ENCODE measurements around the gene UBA6.

UBA6 gene

GRCh38 chr4:67632492-67632891, 68.5 kb downstream of the UBA6 start:
- H3K27ac ChIP-seq: no peak overlapping the region
- H3K4me1 ChIP-seq (ENCODE audit: low read depth, poor library complexity, severe bottlenecking): no peaks in the 10 kb centered on the region
- H2AFZ ChIP-seq (ENCODE audit: low read depth): no peak overlapping the region
- H3K4me2 ChIP-seq: no peak overlapping the region
- H3K36me3 ChIP-seq (ENCODE audit: insufficient read depth): peaks cover 7% of the 10 kb centered on the region; the same call in 1 of the 2 replicates
- H3K4me3 ChIP-seq (IDR thresholded peaks at IDR 0.05; ENCODE audit: insufficient read depth, low read depth, low read length): no peak overlapping the region
- no peaks in the 10 kb centered on the region for H3K27me3 ChIP-seq (ENCODE audit: insufficient read depth, low read depth)
- no peak for TF ChIP-seq CTCF (conservative IDR thresholded peaks at IDR 0.05; ENCODE audit: low read depth, low read length)
- no peaks in the 10 kb centered on the region for H3K79me2 ChIP-seq (ENCODE audit: insufficient read depth, low read depth)
- H3K9ac ChIP-seq: no peak overlapping the region
- H4K20me1 ChIP-seq (ENCODE audit: insufficient read depth): no peaks in the 10 kb centered on the region

GRCh38 chr4:67624939-67625338, 76.0 kb downstream of the UBA6 start:
- H3K27me3 ChIP-seq (ENCODE audit: insufficient read depth, low read depth): no peaks in the 10 kb centered on the region
- no peaks in the 10 kb centered on the region for H3K36me3 ChIP-seq (ENCODE audit: insufficient read depth)
- no peak overlapping the region for H3K4me2 ChIP-seq
- H3K27ac ChIP-seq: no peak overlapping the region
- TF ChIP-seq CTCF (conservative IDR thresholded peaks at IDR 0.05; ENCODE audit: low read depth, low read length): no peak
- no peak overlapping the region for H2AFZ ChIP-seq (ENCODE audit: low read depth)
- no peaks in the 10 kb centered on the region for H4K20me1 ChIP-seq (ENCODE audit: insufficient read depth)
- no peaks in the 10 kb centered on the region for H3K4me1 ChIP-seq (ENCODE audit: low read depth, poor library complexity, severe bottlenecking)
- no peaks in the 10 kb centered on the region for H3K79me2 ChIP-seq (ENCODE audit: insufficient read depth, low read depth)
- no peak overlapping the region for H3K9ac ChIP-seq
- H3K4me3 ChIP-seq (IDR thresholded peaks at IDR 0.05; ENCODE audit: insufficient read depth, low read depth, low read length): no peak overlapping the region

- Histone ChIP-seq H3K4me2 (no peak overlapping the region), H3K4me3 (IDR thresholded peaks at IDR 0.05; ENCODE audit: insufficient read depth, low read depth, low read length) (no peak overlapping the region), H3K79me2 (ENCODE audit: insufficient read depth, low read depth) (no peaks in the 10 kb centered on the region), H3K27me3 (ENCODE audit: insufficient read depth, low read depth) (no peaks in the 10 kb centered on the region), H3K4me1 (ENCODE audit: low read depth, poor library complexity, severe bottlenecking) (peaks cover 10% of the 10 kb centered on the region), H3K36me3 (ENCODE audit: insufficient read depth) (no peaks in the 10 kb centered on the region; the same call in 1 of the 2 replicates), H3K27ac (no peak overlapping the region), H4K20me1 (ENCODE audit: insufficient read depth) (no peaks in the 10 kb centered on the region), H2AFZ (ENCODE audit: low read depth) (no peak overlapping the region), H3K9ac (no peak overlapping the region)
- no peak for TF ChIP-seq CTCF (conservative IDR thresholded peaks at IDR 0.05; ENCODE audit: low read depth, low read length)
Observed at GRCh38 chr4:67616478-67616877, 84.5 kb downstream of the UBA6 start.

- H3K4me3 ChIP-seq (IDR thresholded peaks at IDR 0.05; ENCODE audit: insufficient read depth, low read depth, low read length): no peak overlapping the region
- H3K27me3 ChIP-seq (ENCODE audit: insufficient read depth, low read depth): no peaks in the 10 kb centered on the region
- peaks cover 10% of the 10 kb centered on the region for H3K4me1 ChIP-seq (ENCODE audit: low read depth, poor library complexity, severe bottlenecking)
- H3K36me3 ChIP-seq (ENCODE audit: insufficient read depth): no peaks in the 10 kb centered on the region; the same call in 1 of the 2 replicates
- TF ChIP-seq CTCF (conservative IDR thresholded peaks at IDR 0.05; ENCODE audit: low read depth, low read length): no peak
- no peaks in the 10 kb centered on the region for H3K79me2 ChIP-seq (ENCODE audit: insufficient read depth, low read depth)
- no peak overlapping the region for H2AFZ ChIP-seq (ENCODE audit: low read depth)
- no peak overlapping the region for H3K4me2 ChIP-seq
- no peak overlapping the region for H3K27ac ChIP-seq
- H3K9ac ChIP-seq: no peak overlapping the region
- no peaks in the 10 kb centered on the region for H4K20me1 ChIP-seq (ENCODE audit: insufficient read depth)
Observed at GRCh38 chr4:67615119-67615518, 85.8 kb downstream of the UBA6 start.

Measured in KMS-11 (cell line).